WTC11 (cell line): Measurements from ENCODE around the gene AKAP13. TPM values are rescaled to one million over a fixed set of nuclear protein-coding genes. Genes with fewer than 3 reads are reported as not detected.

Experiments
- ATAC-seq: fragments of 200-7000 bp; cut with Tn5 transposase; 2 replicates; pipeline ENCODE4 v1.10.0; 2021; ENCODE audit warnings: mild to moderate bottlenecking, moderate library complexity
- CTCF ChIA-PET: fragments of 300-600 bp; sonication (Branson Sonifier 250); formaldehyde crosslinking; loops from one replicate; lab custom pipeline; 2021; ENCODE audit warnings: antibody characterized with exemption; lab: Charles Lee
- POLR2A ChIA-PET: fragments of 350-600 bp; sonication (Branson Sonifier 250); formaldehyde crosslinking; loops from one replicate; lab custom pipeline; 2021; ENCODE audit warnings: antibody characterized with exemption; lab: Charles Lee
- DNase-seq: peaks from one replicate; pipeline ENCODE4 v3.0.0; 2021; ENCODE audit warnings: low spot score
- H3K27ac Mint-ChIP-seq: 2 replicates; pipeline ENCODE4 v1.8.0; 2021; ENCODE audit warnings: mixed read lengths
- H3K27me3 Mint-ChIP-seq: 2 replicates; pipeline ENCODE4 v1.8.0; 2021; ENCODE audit warnings: low read depth, mild to moderate bottlenecking, moderate library complexity, mixed read lengths
- H3K36me3 Mint-ChIP-seq: 2 replicates; pipeline ENCODE4 v1.8.0; 2021; ENCODE audit warnings: mixed read lengths
- H3K4me1 Mint-ChIP-seq: 2 replicates; pipeline ENCODE4 v1.8.0; 2022; ENCODE audit warnings: mixed read lengths
- H3K4me3 Mint-ChIP-seq: 2 replicates; pipeline ENCODE4 v1.8.0; 2021; ENCODE audit warnings: mild to moderate bottlenecking, moderate library complexity, mixed read lengths
- H3K9me3 Mint-ChIP-seq: 2 replicates; pipeline ENCODE4 v1.8.0; 2021; ENCODE audit warnings: mixed read lengths
- ESRRA ChIP-seq: sonication (generic); formaldehyde crosslinking; IDR thresholded peaks from 2 replicates; pipeline ENCODE4 v1.8.1; 2022; ENCODE audit warnings: mild to moderate bottlenecking, missing genetic modification reagents, borderline replicate concordance
- FOXP1 ChIP-seq: sonication (generic); formaldehyde crosslinking; IDR thresholded peaks from 2 replicates; pipeline ENCODE4 v1.8.0; 2022; ENCODE audit warnings: missing genetic modification reagents, mild to moderate bottlenecking, moderate library complexity, borderline replicate concordance
- JUN ChIP-seq: sonication (generic); formaldehyde crosslinking; IDR thresholded peaks from 2 replicates; pipeline ENCODE4 v1.8.0; 2023; ENCODE audit warnings: mild to moderate bottlenecking, missing genetic modification reagents
- KAT7 ChIP-seq: sonication (generic); formaldehyde crosslinking; IDR thresholded peaks from 2 replicates; pipeline ENCODE4 v1.8.1; 2023; ENCODE audit warnings: missing genetic modification reagents, mild to moderate bottlenecking, borderline replicate concordance
- NFE2L1 ChIP-seq: sonication (generic); formaldehyde crosslinking; IDR thresholded peaks from 2 replicates; pipeline ENCODE4 v1.8.1; 2023; ENCODE audit warnings: missing genetic modification reagents
- NR3C1 ChIP-seq: sonication (generic); formaldehyde crosslinking; conservative IDR thresholded peaks from 2 replicates; pipeline ENCODE4 v1.8.1; 2023; ENCODE audit warnings: low read depth, mild to moderate bottlenecking, missing genetic modification reagents
- PRRX2 ChIP-seq: fragments of 250-450 bp; sonication (Bioruptor Pico); IDR thresholded peaks from 2 replicates; pipeline ENCODE4 v1.8.0; 2021; ENCODE audit warnings: mild to moderate bottlenecking
- RORB ChIP-seq: fragments of 250-450 bp; sonication (Bioruptor Pico); IDR thresholded peaks from 2 replicates; pipeline ENCODE4 v1.9.0; 2021; ENCODE audit warnings: mild to moderate bottlenecking
- TEAD1 ChIP-seq: sonication (generic); formaldehyde crosslinking; IDR thresholded peaks from 2 replicates; pipeline ENCODE4 v1.8.0; 2022; ENCODE audit warnings: mild to moderate bottlenecking, missing genetic modification reagents
- ZNF121 ChIP-seq: sonication (generic); formaldehyde crosslinking; IDR thresholded peaks from 2 replicates; pipeline ENCODE4 v1.8.0; 2023; ENCODE audit warnings: missing genetic modification reagents
- ZNF317 ChIP-seq: sonication (generic); formaldehyde crosslinking; IDR thresholded peaks from 2 replicates; pipeline ENCODE4 v1.8.1; 2023; ENCODE audit warnings: low read depth, mild to moderate bottlenecking, moderate library complexity, missing genetic modification reagents, borderline replicate concordance
- ZNF423 ChIP-seq: fragments of 250-450 bp; sonication (Bioruptor Pico); IDR thresholded peaks from 2 replicates; pipeline ENCODE4 v2.1.2; 2022; ENCODE audit warnings: mild to moderate bottlenecking, moderate library complexity
- total RNA-seq: library from RNA; stranded (reverse); gene quantifications from 3 replicates; pipeline ENCODE4 v1.2.3, GENCODE V29; 2021
- TF ChIP-seq, protein P1 (sequence below): sonication (generic); formaldehyde crosslinking; IDR thresholded peaks from 2 replicates; pipeline ENCODE4 v1.8.1; 2023; ENCODE audit warnings: mild to moderate bottlenecking, missing genetic modification reagents, moderate library complexity
- TF ChIP-seq, protein P2 (sequence below): sonication (generic); formaldehyde crosslinking; IDR thresholded peaks from 2 replicates; pipeline ENCODE4 v1.8.1; 2023; ENCODE audit warnings: mild to moderate bottlenecking, missing genetic modification reagents
- TF ChIP-seq, protein P3 (sequence below): sonication (generic); formaldehyde crosslinking; IDR thresholded peaks from 2 replicates; pipeline ENCODE4 v1.8.0; 2022; ENCODE audit warnings: missing genetic modification reagents
- TF ChIP-seq, protein P4 (sequence below): sonication (generic); formaldehyde crosslinking; IDR thresholded peaks from 2 replicates; pipeline ENCODE4 v1.8.0; 2022; ENCODE audit warnings: mild to moderate bottlenecking, missing genetic modification reagents

AKAP13 gene
- total RNA-seq, 1 experiment from 2014 or later = 50.3 TPM

DNA sequence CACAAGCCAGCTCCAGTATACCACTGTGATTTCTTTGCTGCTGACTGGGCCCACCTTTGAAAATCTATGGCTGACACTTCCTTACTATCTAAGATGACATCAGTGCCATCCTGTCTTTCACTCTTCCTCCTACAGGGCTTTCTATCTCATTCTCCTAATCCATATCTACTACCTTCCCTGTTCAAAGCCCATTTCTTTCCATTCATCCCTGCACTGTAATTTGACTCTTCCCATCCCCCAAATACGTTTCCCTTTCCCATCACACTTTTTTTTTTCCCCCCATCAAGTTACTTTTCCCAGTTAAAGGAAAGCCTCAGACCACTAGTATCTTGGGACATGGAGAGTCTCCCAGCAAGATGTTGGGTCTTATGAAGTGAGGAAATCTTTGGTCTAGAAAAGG lies 136.7 kb downstream of the AKAP13 start:
- peaks cover 33% of the 10 kb centered on the region for H3K4me1 Mint-ChIP-seq
- POLR2A ChIA-PET = no interaction called here
- CTCF ChIA-PET = interaction anchor here (0.7 kb wide), 2 partner anchors 13 to 189 kb away, joined by 3 read pairs; no protein-coding TSS in a partner anchor
- H3K36me3 Mint-ChIP-seq = peaks cover 2% of the 10 kb centered on the region; the same call in 1 of the 2 replicates
- ATAC-seq (peak; percentile 26), DNase-seq (no peak)
- no peak overlapping the region; the same call in 1 of the 2 replicates for H3K27ac Mint-ChIP-seq
- H3K27me3 Mint-ChIP-seq = no peaks in the 10 kb centered on the region
- TF ChIP-seq, protein P1, sequence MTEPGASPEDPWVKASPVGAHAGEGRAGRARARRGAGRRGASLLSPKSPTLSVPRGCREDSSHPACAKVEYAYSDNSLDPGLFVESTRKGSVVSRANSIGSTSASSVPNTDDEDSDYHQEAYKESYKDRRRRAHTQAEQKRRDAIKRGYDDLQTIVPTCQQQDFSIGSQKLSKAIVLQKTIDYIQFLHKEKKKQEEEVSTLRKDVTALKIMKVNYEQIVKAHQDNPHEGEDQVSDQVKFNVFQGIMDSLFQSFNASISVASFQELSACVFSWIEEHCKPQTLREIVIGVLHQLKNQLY (CRISPR knock-in tag) = no peak
- TF ChIP-seq ZNF121 (CRISPR knock-in tag) = no peak
- TF ChIP-seq KAT7 (CRISPR knock-in tag) = no peak
- TF ChIP-seq, protein P2, sequence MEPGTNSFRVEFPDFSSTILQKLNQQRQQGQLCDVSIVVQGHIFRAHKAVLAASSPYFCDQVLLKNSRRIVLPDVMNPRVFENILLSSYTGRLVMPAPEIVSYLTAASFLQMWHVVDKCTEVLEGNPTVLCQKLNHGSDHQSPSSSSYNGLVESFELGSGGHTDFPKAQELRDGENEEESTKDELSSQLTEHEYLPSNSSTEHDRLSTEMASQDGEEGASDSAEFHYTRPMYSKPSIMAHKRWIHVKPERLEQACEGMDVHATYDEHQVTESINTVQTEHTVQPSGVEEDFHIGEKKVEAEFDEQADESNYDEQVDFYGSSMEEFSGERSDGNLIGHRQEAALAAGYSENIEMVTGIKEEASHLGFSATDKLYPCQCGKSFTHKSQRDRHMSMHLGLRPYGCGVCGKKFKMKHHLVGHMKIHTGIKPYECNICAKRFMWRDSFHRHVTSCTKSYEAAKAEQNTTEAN = no peak
- TF ChIP-seq, protein P3, sequence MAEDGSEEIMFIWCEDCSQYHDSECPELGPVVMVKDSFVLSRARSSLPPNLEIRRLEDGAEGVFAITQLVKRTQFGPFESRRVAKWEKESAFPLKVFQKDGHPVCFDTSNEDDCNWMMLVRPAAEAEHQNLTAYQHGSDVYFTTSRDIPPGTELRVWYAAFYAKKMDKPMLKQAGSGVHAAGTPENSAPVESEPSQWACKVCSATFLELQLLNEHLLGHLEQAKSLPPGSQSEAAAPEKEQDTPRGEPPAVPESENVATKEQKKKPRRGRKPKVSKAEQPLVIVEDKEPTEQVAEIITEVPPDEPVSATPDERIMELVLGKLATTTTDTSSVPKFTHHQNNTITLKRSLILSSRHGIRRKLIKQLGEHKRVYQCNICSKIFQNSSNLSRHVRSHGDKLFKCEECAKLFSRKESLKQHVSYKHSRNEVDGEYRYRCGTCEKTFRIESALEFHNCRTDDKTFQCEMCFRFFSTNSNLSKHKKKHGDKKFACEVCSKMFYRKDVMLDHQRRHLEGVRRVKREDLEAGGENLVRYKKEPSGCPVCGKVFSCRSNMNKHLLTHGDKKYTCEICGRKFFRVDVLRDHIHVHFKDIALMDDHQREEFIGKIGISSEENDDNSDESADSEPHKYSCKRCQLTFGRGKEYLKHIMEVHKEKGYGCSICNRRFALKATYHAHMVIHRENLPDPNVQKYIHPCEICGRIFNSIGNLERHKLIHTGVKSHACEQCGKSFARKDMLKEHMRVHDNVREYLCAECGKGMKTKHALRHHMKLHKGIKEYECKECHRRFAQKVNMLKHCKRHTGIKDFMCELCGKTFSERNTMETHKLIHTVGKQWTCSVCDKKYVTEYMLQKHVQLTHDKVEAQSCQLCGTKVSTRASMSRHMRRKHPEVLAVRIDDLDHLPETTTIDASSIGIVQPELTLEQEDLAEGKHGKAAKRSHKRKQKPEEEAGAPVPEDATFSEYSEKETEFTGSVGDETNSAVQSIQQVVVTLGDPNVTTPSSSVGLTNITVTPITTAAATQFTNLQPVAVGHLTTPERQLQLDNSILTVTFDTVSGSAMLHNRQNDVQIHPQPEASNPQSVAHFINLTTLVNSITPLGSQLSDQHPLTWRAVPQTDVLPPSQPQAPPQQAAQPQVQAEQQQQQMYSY (CRISPR knock-in tag) = no peak
- no peak for TF ChIP-seq RORB (CRISPR knock-in tag)
- TF ChIP-seq PRRX2 (CRISPR knock-in tag) = no peak
- no peak for TF ChIP-seq ESRRA (CRISPR knock-in tag)
- TF ChIP-seq NR3C1 (CRISPR knock-in tag) = no peak
- TF ChIP-seq ZNF423 = no peak
- no peak for TF ChIP-seq TEAD1 (CRISPR knock-in tag)
- TF ChIP-seq, protein P4, sequence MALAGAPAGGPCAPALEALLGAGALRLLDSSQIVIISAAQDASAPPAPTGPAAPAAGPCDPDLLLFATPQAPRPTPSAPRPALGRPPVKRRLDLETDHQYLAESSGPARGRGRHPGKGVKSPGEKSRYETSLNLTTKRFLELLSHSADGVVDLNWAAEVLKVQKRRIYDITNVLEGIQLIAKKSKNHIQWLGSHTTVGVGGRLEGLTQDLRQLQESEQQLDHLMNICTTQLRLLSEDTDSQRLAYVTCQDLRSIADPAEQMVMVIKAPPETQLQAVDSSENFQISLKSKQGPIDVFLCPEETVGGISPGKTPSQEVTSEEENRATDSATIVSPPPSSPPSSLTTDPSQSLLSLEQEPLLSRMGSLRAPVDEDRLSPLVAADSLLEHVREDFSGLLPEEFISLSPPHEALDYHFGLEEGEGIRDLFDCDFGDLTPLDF (CRISPR knock-in tag) = no peak
- TF ChIP-seq FOXP1 (CRISPR knock-in tag) = no peak
- no peak overlapping the region for H3K4me3 Mint-ChIP-seq
- no peaks in the 10 kb centered on the region; the same call in 1 of the 2 replicates for H3K9me3 Mint-ChIP-seq

DNA sequence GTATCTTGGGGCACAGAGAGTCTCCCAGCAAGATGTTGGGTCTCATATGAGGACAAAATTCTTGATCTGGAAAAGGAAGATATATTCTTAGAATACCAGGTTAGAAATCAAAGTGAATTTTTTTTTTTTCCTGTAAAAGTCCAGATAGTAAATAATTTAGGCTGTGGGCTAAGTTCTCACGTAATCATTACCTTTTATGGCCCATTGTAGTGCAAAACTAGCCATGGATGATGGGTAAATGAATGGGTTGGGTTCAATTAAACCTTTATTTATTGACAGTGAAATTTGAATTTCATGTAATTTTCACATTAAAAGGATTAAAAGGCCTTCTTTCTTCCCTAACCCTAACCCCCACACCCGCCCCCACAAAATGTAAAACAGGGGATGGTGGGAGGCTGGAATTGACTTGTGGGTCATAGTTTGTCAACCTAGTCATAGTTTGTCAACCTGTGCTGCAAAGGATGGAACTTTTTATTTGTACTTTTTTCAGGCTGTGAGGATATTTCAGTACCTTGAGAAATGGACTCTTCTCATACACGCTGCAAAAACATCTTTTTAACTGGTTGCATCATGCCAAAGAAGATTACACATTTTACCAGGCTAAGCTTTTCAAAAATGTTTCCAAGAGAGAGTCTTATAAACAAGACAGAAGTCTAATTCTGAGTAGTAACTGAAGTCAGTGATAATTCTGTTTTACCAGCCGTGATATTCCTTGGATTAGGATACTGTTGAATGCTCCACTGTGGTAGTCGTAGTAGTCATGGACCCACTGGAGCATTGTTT lies 138.8 kb downstream of the AKAP13 start:
- Mint-ChIP-seq H3K9me3 (no peaks in the 10 kb centered on the region; the same call in 1 of the 2 replicates), H3K4me1 (peaks cover 26% of the 10 kb centered on the region), H3K36me3 (peaks cover 2% of the 10 kb centered on the region; the same call in 1 of the 2 replicates), H3K27me3 (no peaks in the 10 kb centered on the region), H3K27ac (0 out of 2 replicates have a peak overlapping the region, but pooled peaks have one; percentile 32), H3K4me3 (no peak overlapping the region)
- ATAC-seq (no peak), DNase-seq (no peak)
- TF ChIP-seq, protein P3 (CRISPR knock-in tag) = no peak
- no peak for TF ChIP-seq JUN (CRISPR knock-in tag)
- no peak for TF ChIP-seq ESRRA (CRISPR knock-in tag)
- no peak for TF ChIP-seq RORB (CRISPR knock-in tag)
- TF ChIP-seq NFE2L1 = no peak
- no peak for TF ChIP-seq ZNF317
- ChIA-PET CTCF (no interaction called here), POLR2A (no interaction called here)
